Body of pancreas (tissue), 4 donors: ENCODE results near the gene GARIN5B.

Experiments
- CTCF ChIP-seq, 7 experiments: fragments of 450-650 bp in 4 of 7; fragments of 200-600 bp in 3 of 7; sonication (generic) in 3 of 7; IDR thresholded peaks; one replicate each; pipeline ENCODE4 v1.5.1; 2016 to 2019; ENCODE audit warnings: antibody characterized with exemption in 7 of 7
- POLR2A ChIP-seq, 3 donors: fragments of 450-650 bp; IDR thresholded peaks; one replicate each; pipeline ENCODE4 v1.6.1; 2016; ENCODE audit warnings: antibody characterized with exemption in 3 of 3, mild to moderate bottlenecking in 2 of 3

GRCh38 chr19:55324662-55325061, 38.4 kb downstream of the GARIN5B start:
- TF ChIP-seq CTCF (IDR thresholded peaks at IDR 0.05) (no peak), POLR2A (IDR thresholded peaks at IDR 0.05) (no peak)
